Stimulated activated CD4-positive, alpha-beta T cell treated with anti-CD3 and anti-CD28 coated beads, TNF-alpha, amount 100 ng/mL, for 4 hours (primary cell): ENCODE data around the gene NIPAL4.
"Not testable (repeated sequence)": the region's sequence is repeated elsewhere in the genome, so short reads cannot be mapped to it uniquely, and the experiment has no call there.

Experiments
- DNase-seq, 3 experiments: peaks; one replicate each; pipeline ENCODE4 v3.0.0-alpha.2; 2020; ENCODE audit warnings: low read depth in 3 of 3

Gene NIPAL4

GRCh38 chr5:157463621-157464518 lies 3.9 kb downstream of the NIPAL4 start:
- no peak for DNase-seq

GRCh38 chr5:157464519-157465171 lies 4.6 kb downstream of the NIPAL4 start:
- peak; percentile 34 to 45 (median 38) for DNase-seq

- no peak for DNase-seq
Measured at GRCh38 chr5:157468293-157468965, 8.4 kb downstream of the NIPAL4 start.

GRCh38 chr5:157469073-157469472 lies 9.1 kb downstream of the NIPAL4 start:
- no peak for DNase-seq

GRCh38 chr5:157469687-157470086 lies 9.7 kb downstream of the NIPAL4 start:
- DNase-seq: no peak

GRCh38 chr5:157470631-157471030 lies 10.6 kb downstream of the NIPAL4 start:
- DNase-seq: no peak

- no peak for DNase-seq
Measured at GRCh38 chr5:157471709-157472108, 11.7 kb downstream of the NIPAL4 start.

- no peak for DNase-seq
Measured at GRCh38 chr5:157473383-157474320, 13.6 kb downstream of the NIPAL4 start.

- no peak for DNase-seq
Measured at GRCh38 chr5:157475432-157475831, 15.4 kb downstream of the NIPAL4 start.

GRCh38 chr5:157476702-157477408 lies 16.8 kb downstream of the NIPAL4 start:
- no peak for DNase-seq

GRCh38 chr5:157477814-157478494 lies 17.9 kb downstream of the NIPAL4 start:
- DNase-seq: no peak

GRCh38 chr5:157478726-157479125 lies 18.7 kb downstream of the NIPAL4 start:
- no peak for DNase-seq

- no peak for DNase-seq
Measured at GRCh38 chr5:157479166-157479565, 19.2 kb downstream of the NIPAL4 start.

GRCh38 chr5:157479612-157480510 lies 19.8 kb downstream of the NIPAL4 start:
- DNase-seq: no peak

- DNase-seq: no peak
Measured at GRCh38 chr5:157481265-157481664, 21.3 kb downstream of the NIPAL4 start.

- DNase-seq: no peak
Measured at GRCh38 chr5:157481666-157482065, 21.7 kb downstream of the NIPAL4 start.

- DNase-seq: not testable (repeated sequence)
Measured at GRCh38 chr5:157482702-157483101, 22.7 kb downstream of the NIPAL4 start.

- no peak for DNase-seq
Measured at GRCh38 chr5:157484768-157485167, 24.8 kb downstream of the NIPAL4 start.

GRCh38 chr5:157485340-157485739 lies 25.3 kb downstream of the NIPAL4 start:
- DNase-seq: no peak
